Suppressor macrophage (primary cell): ENCODE data around the gene EN1.

ENCODE experiments used
- DNase-seq, 4 experiments: peaks; one replicate each; pipeline ENCODE4 v3.0.0-alpha.2; 2020 to 2022
- total RNA-seq, 17 experiments: gene quantifications; one replicate each; lab custom pipeline; 2026; ENCODE audit warnings: mixed read lengths in 6 of 17, inconsistent platforms in 3 of 17; lab: John Stamatoyannopoulos, UW

Gene EN1
- total RNA-seq: 0 to 0.77 (median 0) reads per million in 17 experiments

DNA sequence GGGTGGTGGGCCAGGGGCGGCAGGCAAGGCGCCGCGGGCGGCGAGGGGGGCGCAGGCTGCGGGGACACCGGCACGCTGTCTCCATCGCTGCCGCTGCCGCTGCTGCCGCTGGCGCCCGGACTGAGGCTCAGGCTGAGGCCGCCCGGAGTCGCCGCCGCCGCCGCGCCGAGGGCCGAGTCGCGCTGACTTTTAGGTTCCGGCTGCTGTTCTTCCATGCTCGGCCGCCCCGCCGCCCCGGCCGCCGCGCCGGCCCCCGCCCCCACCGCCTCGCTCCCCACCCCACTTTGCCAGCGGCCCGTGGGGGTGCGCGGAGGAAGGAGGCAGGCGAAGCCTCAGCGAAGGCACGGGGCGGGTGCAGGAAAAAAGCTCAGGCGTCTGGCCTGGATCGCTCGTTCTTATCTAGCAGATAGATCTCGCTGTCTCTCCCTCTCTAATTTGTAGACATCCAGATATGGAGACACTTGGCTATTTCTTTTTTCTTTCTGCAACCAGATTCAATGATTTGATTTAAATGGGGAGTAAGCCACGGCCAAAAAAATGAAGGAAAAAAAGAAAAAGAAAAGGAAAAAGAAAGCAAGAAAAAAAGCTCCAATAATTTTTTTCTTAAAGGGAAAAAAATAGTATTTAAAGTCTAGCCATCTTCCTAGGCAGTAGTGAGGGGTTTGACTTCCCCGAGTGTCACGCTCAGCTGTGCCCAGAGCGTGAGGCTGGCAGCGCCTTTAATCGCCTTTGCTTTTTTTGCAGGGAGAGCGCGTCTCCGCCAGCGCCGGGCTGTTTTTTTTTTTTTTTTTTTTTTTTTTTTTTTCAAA is at the start of gene EN1:
EN1 (minus strand) TSS at position 696 of the 809 bp plus-strand sequence; CDS start at position 215, 481 bp downstream.
- DNase-seq: peak in 1 of 4 experiments; percentile 35

GRCh38 chr2:118893100-118893499 is 45.7 kb upstream of the EN1 start:
- DNase-seq: no peak

- peak in 1 of 4 experiments; percentile 32 for DNase-seq
Measured at GRCh38 chr2:118889995-118890394, 42.5 kb upstream of the EN1 start.

DNA sequence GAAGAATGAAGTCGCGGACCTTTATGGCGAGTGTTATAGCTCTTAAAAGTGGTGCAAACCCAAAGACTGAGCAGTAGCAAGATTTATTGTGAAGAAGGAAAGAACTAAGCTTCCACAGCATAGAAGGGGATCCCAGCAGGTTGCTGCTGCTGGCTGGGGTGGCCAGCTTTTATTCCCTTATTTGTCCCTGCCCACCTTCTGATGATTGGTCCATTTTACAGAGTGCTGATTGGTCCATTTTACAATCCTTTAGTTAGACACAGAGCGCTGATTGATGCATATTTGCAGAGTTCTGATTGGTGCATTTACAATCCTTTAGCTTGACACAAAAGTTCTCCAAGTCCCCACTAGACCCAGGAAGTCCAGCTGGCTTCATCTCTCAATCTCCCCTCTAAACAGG is 36.3 kb upstream of the EN1 start:
- no peak for DNase-seq

GRCh38 chr2:118882693-118883336 is 35.4 kb upstream of the EN1 start:
- DNase-seq: peak; percentile 81 to 90 (median 87)

GRCh38 chr2:118881490-118882129 is 34.2 kb upstream of the EN1 start:
- DNase-seq: peak; percentile 60 to 71 (median 66)

DNA sequence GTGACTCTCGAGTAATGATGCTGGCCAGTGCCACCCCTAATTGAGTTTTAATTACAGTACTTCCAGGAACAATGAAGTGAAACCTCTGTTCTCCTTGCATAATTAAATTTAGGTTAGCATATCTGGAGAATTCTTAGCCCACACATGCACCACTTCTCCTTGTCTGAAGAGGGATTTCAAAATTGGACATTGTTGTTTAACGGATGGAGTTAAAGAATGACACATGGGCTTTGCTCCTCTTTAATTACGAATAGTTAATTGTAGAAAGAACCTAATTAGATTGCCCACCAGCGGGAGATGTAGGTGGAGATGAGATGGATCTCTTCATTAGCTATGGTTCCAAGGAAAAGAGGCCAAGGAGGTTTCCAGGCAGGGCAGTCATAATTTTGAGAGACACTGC is 33.1 kb upstream of the EN1 start:
- DNase-seq: no peak

- peak in 3 of 4 experiments; percentile 31 to 43 (median 32) for DNase-seq
Measured at GRCh38 chr2:118878531-118879149, 31.2 kb upstream of the EN1 start.

DNA sequence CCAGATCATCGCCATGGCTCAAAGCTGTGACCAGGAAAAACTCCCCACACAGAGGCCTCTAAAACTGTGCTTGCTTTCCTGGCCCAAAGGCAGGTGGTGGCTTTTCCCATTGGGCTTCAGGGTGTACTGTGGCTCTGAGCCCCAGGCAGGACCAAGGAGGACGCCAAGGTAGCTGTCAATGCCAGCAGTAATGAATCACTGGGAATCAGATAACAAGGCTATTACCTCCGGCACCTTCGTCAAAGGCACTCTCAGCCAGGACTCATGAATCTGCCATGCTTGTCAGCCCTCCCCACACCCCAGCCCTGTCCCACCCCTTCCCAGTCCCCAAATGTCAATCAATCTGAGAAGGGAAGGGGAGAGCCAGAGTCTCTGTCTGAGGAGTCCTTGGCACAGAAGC is 27.9 kb upstream of the EN1 start:
- no peak for DNase-seq

DNA sequence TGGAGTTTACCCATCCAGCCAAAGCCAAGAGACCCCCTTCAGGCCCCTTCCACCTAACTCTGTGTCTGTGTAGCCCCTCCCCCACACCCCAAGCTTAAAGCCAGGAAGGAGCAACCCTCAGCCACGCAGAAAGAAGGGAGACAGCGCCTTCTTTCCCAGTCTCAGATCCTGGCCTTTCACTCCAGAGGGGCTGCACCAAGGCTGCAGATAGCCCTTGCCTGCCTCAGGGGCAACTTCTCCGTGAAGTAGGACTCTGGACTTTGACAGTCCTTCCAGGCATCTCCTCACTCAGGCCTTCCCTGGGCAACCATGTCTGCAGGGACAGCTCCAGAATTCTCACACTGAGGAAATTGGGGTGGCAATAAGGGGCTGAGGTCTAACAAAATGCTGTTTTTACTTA is 26.9 kb upstream of the EN1 start:
- DNase-seq: no peak

DNA sequence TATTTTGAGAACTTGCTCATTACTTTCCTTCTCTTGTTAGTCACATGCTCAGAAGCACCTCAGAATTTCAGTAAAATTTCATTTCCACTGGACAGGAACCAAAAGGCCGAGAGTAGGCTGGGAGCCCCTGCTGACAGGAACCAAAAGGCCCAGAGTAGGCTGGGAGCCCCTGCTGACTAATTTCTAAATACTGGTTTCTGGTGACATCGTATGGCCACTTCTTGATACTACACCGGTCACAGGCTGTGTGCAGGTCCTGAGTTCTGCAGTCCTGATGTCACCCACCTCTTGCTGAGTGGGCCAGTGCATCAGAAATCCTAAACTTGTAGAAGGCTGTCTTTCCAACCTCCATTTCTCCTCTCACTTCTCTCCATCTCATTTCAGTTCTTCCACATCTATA is 17.7 kb upstream of the EN1 start:
- peak; percentile 54 to 68 (median 62) for DNase-seq

GRCh38 chr2:118864207-118864606 is 16.8 kb upstream of the EN1 start:
- no peak for DNase-seq

DNA sequence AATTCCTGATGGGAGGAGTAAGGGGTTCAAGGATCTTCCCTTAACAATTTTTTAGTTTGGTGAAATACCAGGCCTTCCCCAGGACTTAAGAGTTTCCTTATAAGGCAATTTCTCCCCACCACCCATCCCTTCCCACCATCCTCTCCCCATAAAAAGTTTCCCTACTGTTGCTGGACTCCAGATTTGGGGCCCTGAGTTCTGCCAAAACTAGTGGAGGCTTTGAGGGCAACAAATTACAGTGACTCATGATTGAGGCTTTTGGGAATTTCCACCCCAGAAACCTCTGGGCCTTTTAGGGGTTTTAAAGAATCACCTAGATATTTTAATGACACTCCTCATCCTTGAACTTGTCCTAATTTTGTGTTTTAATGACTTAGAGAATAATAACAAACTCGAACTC is 14.3 kb upstream of the EN1 start:
- no peak for DNase-seq

DNA sequence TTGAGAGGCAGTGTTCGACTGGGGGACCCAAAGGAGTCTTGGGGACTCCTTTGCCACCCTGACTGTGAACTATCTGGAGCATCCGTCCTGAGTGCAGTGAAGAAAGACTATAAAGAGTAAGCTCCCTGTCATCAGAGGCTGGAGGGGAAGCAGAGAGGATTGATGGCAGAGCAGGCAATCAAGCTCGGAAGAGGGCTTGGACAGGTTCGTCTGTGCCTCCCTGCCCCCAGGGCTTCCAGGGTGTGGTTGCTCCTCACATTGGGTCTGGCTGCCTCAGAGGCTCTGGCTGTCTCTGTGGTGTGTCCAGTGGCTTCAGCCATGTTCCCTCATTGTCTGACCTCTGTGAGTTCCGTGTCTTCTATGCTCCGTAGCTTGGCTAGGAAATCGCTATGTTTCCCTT is 13.8 kb upstream of the EN1 start:
- no peak for DNase-seq

DNA sequence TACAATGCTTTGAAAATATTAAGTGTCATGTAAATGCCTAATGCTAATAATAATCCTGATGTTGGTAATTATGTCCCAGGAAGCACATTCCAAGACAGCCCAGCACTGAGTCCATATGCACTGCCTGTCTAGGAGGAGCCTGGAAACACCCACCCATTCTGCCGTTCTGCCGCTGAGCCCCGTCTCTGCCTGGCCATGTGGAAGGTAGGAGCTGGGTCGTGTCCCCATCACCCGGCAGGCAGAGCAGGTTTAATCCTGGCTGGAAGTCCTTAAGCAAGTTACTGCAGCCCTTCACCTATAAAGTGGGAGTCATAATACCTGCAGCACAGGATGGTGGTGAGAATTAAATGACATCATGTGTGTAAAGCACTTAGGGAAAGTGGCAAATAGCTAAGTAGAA is 13.1 kb upstream of the EN1 start:
- no peak for DNase-seq

DNA sequence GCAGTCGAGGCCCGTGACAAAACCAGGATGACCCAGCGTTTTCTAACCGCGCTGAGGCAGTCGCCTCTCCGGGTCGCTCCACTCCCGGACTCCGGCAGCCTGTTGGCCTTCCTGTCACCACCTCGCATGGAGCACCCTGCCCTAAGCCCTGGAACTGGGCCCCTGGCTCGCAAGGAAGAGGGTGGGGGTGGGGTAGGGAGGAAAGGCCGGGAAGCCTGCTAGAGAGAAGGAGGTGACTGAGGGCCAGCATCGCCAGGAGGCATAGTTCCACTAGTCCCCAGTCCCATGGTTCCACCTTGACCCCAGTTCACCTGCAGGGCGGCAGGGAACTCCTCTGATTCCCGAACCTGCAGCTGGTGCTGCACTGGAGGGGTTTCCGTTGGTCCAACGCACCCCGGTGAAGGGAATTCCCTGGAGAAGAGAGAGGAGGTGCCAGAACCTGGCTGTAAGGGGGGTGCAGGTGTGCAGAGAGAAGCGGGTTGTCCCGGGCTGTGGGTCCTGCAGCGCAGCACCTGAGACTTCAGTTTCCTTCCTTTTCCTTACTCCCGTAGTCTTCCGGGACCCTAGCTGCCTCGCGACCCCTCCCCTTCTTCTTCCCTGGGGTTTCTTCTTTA is 11.8 kb upstream of the EN1 start:
- no peak for DNase-seq

DNA sequence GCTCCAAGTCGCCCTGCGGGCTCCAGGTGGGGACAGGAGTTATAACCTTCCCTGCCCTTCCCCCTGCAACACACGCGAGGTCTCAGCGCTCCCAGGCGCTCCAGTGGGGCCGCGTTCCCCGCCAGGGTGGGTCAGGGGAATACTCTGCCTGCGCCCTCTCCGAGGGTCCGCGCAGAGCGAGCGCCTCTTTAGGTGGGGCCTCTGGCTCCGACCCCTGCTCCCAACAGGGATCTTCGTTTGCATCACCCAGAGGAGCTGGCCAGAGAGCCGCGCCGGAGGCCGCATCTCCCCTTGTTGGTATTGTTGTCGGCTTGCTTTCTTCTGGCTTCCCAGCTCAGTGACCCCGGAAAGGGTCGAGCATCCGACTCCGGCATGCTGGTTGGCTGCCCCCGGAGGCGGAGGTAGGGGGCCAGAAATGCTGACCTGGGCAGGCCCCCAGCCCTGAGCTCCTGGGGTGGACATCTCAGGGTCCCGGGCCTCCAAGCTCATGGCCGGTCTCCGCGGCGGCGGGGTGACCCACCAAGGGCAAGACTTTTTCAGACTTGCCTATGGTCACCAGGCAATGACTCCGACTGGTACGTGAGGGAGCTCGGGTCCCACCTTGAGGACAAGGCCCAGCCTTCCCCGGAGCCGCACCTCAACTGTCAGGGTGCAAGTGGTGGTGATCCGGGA is 11.2 kb upstream of the EN1 start:
- DNase-seq: no peak

- no peak for DNase-seq
Measured at GRCh38 chr2:118857677-118858484, 10.4 kb upstream of the EN1 start.

- no peak for DNase-seq
Measured at GRCh38 chr2:118856978-118857676, 9.7 kb upstream of the EN1 start.

DNA sequence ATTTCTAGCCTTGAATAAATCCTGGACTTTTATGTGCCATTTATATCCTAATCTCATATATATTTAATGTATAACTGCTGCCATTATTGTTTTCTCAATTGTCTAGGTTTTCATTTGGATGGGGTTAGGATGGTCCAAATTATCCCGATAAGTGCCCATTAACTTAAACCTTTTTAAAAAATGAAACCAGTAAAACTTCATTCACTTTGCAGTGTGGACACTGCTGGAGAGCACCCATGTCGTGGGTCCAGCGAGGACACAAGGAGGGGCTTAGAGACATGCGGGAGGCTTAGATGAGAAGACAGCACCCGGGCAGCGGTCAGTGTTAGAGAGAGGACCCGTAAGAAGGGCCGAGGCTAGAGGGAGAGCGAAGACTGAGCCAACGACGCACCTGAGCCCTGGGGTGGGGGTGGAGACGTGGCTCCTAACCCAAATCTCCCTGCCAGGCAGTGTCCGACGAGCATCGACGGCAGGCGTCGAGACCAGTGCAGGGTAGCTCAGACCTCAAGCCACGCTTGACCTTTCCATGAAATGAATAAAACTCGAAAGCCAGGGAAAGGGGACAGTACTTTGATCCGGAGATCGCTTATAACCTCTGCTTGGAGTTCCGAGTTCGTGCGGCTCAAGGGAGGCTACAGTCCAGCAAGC is 9.0 kb upstream of the EN1 start:
- DNase-seq: no peak
